Large intestine (tissue), 3 donors: ENCODE measurements around the gene ZBBX. TPM values are rescaled to one million over a fixed set of nuclear protein-coding genes. Genes with fewer than 3 reads are reported as not detected.

Experiments used
- DNase-seq, 2 donors: peaks; one replicate each; pipeline versions ENCODE4 v3.0.0 to v3.0.0-alpha.2; 2013
- H3K27ac ChIP-seq: one replicate; pipeline ENCODE4 v1.5.1; 2013; ENCODE audit warnings: low read length
- H3K27me3 ChIP-seq: 2 replicates; pipeline ENCODE4 v1.6.1; 2013; ENCODE audit warnings: low read length; ENCODE audit not compliant: control insufficient read depth, insufficient read depth
- H3K36me3 ChIP-seq: 2 replicates; pipeline ENCODE4 v1.6.1; 2013; ENCODE audit warnings: low read length; ENCODE audit not compliant: control insufficient read depth, insufficient read depth
- H3K4me1 ChIP-seq: one replicate; pipeline ENCODE4 v1.6.1; 2013; ENCODE audit warnings: low read length; ENCODE audit not compliant: control insufficient read depth, insufficient read depth
- H3K4me3 ChIP-seq: one replicate; pipeline ENCODE4 v1.5.1; 2013; ENCODE audit warnings: low read length
- H3K9me3 ChIP-seq: one replicate; pipeline ENCODE4 v1.6.1; 2013; ENCODE audit warnings: mild to moderate bottlenecking, low read depth, low read length, moderate library complexity; ENCODE audit not compliant: control insufficient read depth
- WGBS: methylation state at CpG from one replicate; pipeline ENCODE4 v1.1.5; 2013; ENCODE audit warnings: low lambda C conversion rate; ENCODE audit not compliant: insufficient coverage; 5-methylcytosine and 5-hydroxymethylcytosine counted together
- polyA plus RNA-seq: library from polyadenylated mRNA; unstranded; fragments of 120-200 nt; gene quantifications from one replicate; pipeline ENCODE4 v1.2.1, GENCODE V29; 2013

ZBBX gene
- polyA plus RNA-seq, 1 donor = 0.24 TPM

GRCh38 chr3:167251678-167252077 is 128.4 kb downstream of the ZBBX start:
- H3K9me3 ChIP-seq = no peaks in the 10 kb centered on the region
- H3K4me1 ChIP-seq = no peaks in the 10 kb centered on the region
- H3K27me3 ChIP-seq = no peaks in the 10 kb centered on the region
- H3K4me3 ChIP-seq = no peak overlapping the region
- no peak for DNase-seq
- H3K27ac ChIP-seq = no peak overlapping the region
- no peaks in the 10 kb centered on the region for H3K36me3 ChIP-seq
- WGBS = no CpG with 5 or more reads among the region's 3 CpGs

- peak in 1 of 2 donors; percentile 34 for DNase-seq
- Histone ChIP-seq H3K4me3 (no peak overlapping the region), H3K27me3 (no peaks in the 10 kb centered on the region), H3K27ac (no peak overlapping the region), H3K36me3 (no peaks in the 10 kb centered on the region), H3K9me3 (no peaks in the 10 kb centered on the region), H3K4me1 (no peaks in the 10 kb centered on the region)
Observed at GRCh38 chr3:167246252-167246651, 133.8 kb downstream of the ZBBX start.

- WGBS = no CpG with 5 or more reads among the region's 1 CpG
- Histone ChIP-seq H3K27me3 (no peaks in the 10 kb centered on the region), H3K36me3 (no peaks in the 10 kb centered on the region), H3K27ac (no peak overlapping the region), H3K9me3 (no peaks in the 10 kb centered on the region), H3K4me3 (no peak overlapping the region), H3K4me1 (no peaks in the 10 kb centered on the region)
- DNase-seq = no peak
Observed at GRCh38 chr3:167241048-167241845, 138.8 kb downstream of the ZBBX start.

GRCh38 chr3:167228135-167228534 is 152.0 kb downstream of the ZBBX start:
- H3K27ac ChIP-seq = no peak overlapping the region
- H3K4me3 ChIP-seq = no peak overlapping the region
- no peaks in the 10 kb centered on the region for H3K4me1 ChIP-seq
- no peaks in the 10 kb centered on the region for H3K9me3 ChIP-seq
- H3K27me3 ChIP-seq = no peaks in the 10 kb centered on the region
- no peak for DNase-seq
- H3K36me3 ChIP-seq = no peaks in the 10 kb centered on the region
- 73% methylated on average over 3 of the region's 3 CpGs for WGBS

GRCh38 chr3:167225821-167226220 is 154.3 kb downstream of the ZBBX start:
- Histone ChIP-seq H3K9me3 (no peaks in the 10 kb centered on the region), H3K27me3 (no peaks in the 10 kb centered on the region), H3K4me3 (no peak overlapping the region), H3K4me1 (no peaks in the 10 kb centered on the region), H3K27ac (no peak overlapping the region), H3K36me3 (no peaks in the 10 kb centered on the region)
- no peak for DNase-seq
- no CpG with 5 or more reads among the region's 1 CpG for WGBS

- Histone ChIP-seq H3K4me3 (no peak overlapping the region), H3K9me3 (no peaks in the 10 kb centered on the region), H3K36me3 (no peaks in the 10 kb centered on the region), H3K27ac (no peak overlapping the region), H3K4me1 (no peaks in the 10 kb centered on the region), H3K27me3 (no peaks in the 10 kb centered on the region)
- no peak for DNase-seq
Observed at GRCh38 chr3:167209011-167209410, 171.1 kb downstream of the ZBBX start.

- no peak overlapping the region for H3K27ac ChIP-seq
- WGBS = no CpG with 5 or more reads among the region's 1 CpG
- DNase-seq = no peak
- H3K36me3 ChIP-seq = no peaks in the 10 kb centered on the region
- H3K4me3 ChIP-seq = no peak overlapping the region
- H3K9me3 ChIP-seq = no peaks in the 10 kb centered on the region
- no peaks in the 10 kb centered on the region for H3K4me1 ChIP-seq
- H3K27me3 ChIP-seq = no peaks in the 10 kb centered on the region
Observed at GRCh38 chr3:167203062-167203461, 177.0 kb downstream of the ZBBX start.

- no peak overlapping the region for H3K4me3 ChIP-seq
- H3K27me3 ChIP-seq = no peaks in the 10 kb centered on the region
- no peaks in the 10 kb centered on the region for H3K4me1 ChIP-seq
- no peaks in the 10 kb centered on the region for H3K9me3 ChIP-seq
- DNase-seq = no peak
- WGBS = no CpG with 5 or more reads among the region's 1 CpG
- no peak overlapping the region for H3K27ac ChIP-seq
- no peaks in the 10 kb centered on the region for H3K36me3 ChIP-seq
Observed at GRCh38 chr3:167198949-167199600, 181.0 kb downstream of the ZBBX start.

Other genes starting within 250 kb of the ZBBX start
- 0.09 TPM for gene SERPINI2, start 93.7 kb upstream of the ZBBX start, polyA plus RNA-seq